HCT116 (cell line): Measurements from ENCODE around the gene PPP6R3.

Experiments used
- CTCF ChIP-seq, 3 experiments: fragments of 200-600 bp in 1 of 3; sonication (generic) in 1 of 3; IDR thresholded peaks in 2 of 3; conservative IDR thresholded peaks in 1 of 3; 2 replicates each; pipeline ENCODE4 v1.5.1; 2012 to 2017; ENCODE audit warnings: low read depth in 2 of 3, low read length in 2 of 3, antibody characterized with exemption in 1 of 3, borderline replicate concordance in 1 of 3, control low read depth in 1 of 3, mild to moderate bottlenecking in 1 of 3, mixed read lengths in 1 of 3, mixed run types in 1 of 3, moderate library complexity in 1 of 3; ENCODE audit not compliant: insufficient read depth in 1 of 3
- EZH2phosphoT487 ChIP-seq: fragments of 200-600 bp; IDR thresholded peaks from 2 replicates; pipeline ENCODE4 v1.6.1; 2018; ENCODE audit warnings: antibody characterized with exemption, borderline replicate concordance
- POLR2A ChIP-seq: IDR thresholded peaks from 2 replicates; pipeline ENCODE4 v1.7.0; 2011; ENCODE audit warnings: borderline replicate concordance; ENCODE audit not compliant: insufficient read depth, insufficient read length; ENCODE audit errors: extremely low read depth
- POLR2AphosphoS5 ChIP-seq: IDR thresholded peaks from 2 replicates; pipeline ENCODE4 v1.6.1; 2011; ENCODE audit warnings: mild to moderate bottlenecking, low read depth, low read length, moderate library complexity
- RAD21 ChIP-seq: IDR thresholded peaks from 2 replicates; pipeline ENCODE4 v1.6.1; 2012; ENCODE audit warnings: low read depth, mild to moderate bottlenecking
- ZBTB33 ChIP-seq: IDR thresholded peaks from 2 replicates; pipeline ENCODE4 v1.6.1; 2011; ENCODE audit warnings: mild to moderate bottlenecking, low read length, moderate library complexity; ENCODE audit not compliant: insufficient replicate concordance; ENCODE audit errors: extremely low read depth

- no peak for TF ChIP-seq CTCF (IDR thresholded peaks at IDR 0.05 in 2 of 3, conservative IDR thresholded peaks at IDR 0.05 in 1 of 3; ENCODE audit: borderline replicate concordance in 1 of 3, insufficient read depth in 1 of 3, low read depth in 2 of 3, low read length in 2 of 3)
- no peak for TF ChIP-seq RAD21
- TF ChIP-seq ZBTB33, result no peak
- no peak for TF ChIP-seq POLR2A
- TF ChIP-seq POLR2AphosphoS5, result no peak
- TF ChIP-seq EZH2phosphoT487, result no peak
Measured at GRCh38 chr11:68591719-68592118, 131.2 kb downstream of the PPP6R3 start.
